GM18951 (cell line): ENCODE data around the gene LGALS3BP.

Source experiments
- POLR2A ChIP-seq: IDR thresholded peaks from 4 replicates; pipeline ENCODE4 v1.6.1; 2011; ENCODE audit warnings: mild to moderate bottlenecking; ENCODE audit not compliant: insufficient read length, insufficient read depth; ENCODE audit errors: extremely low read depth
- in situ Hi-C: fragments of 300-500 bp; cut with MboI; formaldehyde crosslinking; loops from one replicate; pipeline ENCODE4 v1.12.0; 2022; ENCODE audit warnings: low sequenced_read_pairs, mixed read lengths, inconsistent platforms; ENCODE audit not compliant: unreplicated experiment

The LGALS3BP gene

DNA sequence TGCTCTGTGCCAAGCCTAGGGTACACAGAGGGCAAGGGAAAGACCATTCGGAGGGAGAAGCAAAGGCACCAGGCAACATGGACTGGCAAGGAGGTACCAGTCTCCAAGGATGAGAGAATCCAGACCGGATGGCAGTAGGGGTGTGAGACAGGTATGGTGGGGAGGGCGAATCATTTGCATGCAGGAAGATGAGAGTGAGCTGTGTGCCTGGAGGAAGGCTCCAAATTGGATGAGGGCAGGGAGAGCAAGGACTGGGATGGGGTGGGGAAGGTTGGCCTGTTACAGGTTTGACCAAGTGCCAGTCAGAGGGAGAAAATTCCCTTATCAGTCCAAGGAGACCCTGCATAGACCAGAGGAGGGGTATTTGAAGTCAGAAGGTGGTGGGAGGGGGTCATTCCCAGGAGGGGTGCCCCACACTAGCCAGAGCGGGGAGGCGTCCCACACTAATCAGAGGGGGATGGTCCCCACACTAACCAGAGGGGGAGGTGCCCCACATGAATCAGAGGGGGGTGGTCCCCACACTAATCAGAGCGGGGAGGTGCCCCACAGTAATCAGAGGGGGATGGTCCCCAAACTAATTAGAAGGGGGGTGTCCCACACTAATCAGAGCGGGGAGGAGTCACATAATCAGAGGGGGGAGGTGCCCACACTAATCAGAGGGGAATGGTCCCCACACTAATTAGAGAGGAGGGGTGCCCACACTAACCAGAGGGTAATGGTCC lies 29.1 kb upstream of the LGALS3BP start:
- in situ Hi-C loops = no loop called here
- no peak for TF ChIP-seq POLR2A

- in situ Hi-C loops = no loop called here
- TF ChIP-seq POLR2A = no peak
These were observed 28.0 kb upstream of the LGALS3BP start for GRCh38 chr17:79007504-79008381.

DNA sequence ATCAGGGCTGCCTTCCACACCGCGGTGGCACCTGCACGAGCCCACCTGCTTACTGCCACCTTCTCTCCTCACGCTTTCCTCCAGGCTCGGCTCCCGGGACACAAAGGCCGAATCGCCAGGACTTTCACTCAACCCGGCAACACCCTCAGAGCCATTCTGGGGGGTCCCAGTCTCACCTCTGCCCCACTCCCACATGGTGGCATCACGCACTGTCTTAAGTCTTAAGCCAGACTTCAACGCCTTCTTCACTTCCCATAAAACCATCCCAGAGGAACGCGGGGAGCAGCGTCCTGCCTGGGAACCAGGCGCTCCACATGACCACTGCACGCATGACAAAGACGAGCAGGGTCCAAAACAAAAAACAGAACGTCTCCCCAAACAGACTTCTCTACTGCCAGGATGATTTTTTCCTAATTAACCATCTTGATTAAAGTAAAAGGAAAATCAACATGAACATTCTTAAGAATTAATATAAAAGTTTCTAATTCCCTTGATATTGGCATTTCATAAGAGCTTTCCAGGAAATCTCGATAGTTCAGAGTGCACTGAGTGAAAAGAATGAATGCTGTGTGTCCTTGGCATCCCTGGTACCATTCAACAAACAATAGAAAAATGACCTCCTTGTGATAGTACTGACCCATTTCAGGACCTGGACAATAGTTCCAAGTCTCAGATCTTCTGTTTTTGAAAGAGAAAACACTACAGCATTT lies 27.2 kb upstream of the LGALS3BP start:
- in situ Hi-C loops = no loop called here
- no peak for TF ChIP-seq POLR2A

DNA sequence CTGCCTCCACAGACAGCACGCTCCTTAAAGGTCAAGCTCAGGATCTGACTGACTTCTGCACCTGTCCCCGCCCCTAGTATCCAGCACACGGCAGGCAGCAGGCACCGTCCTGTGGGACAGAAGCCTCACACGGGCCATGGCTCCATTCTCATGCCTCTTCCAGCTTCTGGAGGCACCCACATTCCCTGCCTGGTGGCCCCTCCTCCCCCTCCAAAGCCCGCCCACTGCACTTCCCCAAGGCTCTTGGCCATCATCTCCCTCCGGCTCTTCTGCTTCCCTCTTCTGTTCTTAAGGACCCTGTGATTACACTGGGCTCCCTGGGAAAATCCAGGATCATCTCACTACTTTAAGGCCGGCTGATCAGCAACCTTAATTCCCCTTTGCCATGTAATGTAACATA lies 26.3 kb upstream of the LGALS3BP start:
- in situ Hi-C loops = no loop called here
- no peak for TF ChIP-seq POLR2A

DNA sequence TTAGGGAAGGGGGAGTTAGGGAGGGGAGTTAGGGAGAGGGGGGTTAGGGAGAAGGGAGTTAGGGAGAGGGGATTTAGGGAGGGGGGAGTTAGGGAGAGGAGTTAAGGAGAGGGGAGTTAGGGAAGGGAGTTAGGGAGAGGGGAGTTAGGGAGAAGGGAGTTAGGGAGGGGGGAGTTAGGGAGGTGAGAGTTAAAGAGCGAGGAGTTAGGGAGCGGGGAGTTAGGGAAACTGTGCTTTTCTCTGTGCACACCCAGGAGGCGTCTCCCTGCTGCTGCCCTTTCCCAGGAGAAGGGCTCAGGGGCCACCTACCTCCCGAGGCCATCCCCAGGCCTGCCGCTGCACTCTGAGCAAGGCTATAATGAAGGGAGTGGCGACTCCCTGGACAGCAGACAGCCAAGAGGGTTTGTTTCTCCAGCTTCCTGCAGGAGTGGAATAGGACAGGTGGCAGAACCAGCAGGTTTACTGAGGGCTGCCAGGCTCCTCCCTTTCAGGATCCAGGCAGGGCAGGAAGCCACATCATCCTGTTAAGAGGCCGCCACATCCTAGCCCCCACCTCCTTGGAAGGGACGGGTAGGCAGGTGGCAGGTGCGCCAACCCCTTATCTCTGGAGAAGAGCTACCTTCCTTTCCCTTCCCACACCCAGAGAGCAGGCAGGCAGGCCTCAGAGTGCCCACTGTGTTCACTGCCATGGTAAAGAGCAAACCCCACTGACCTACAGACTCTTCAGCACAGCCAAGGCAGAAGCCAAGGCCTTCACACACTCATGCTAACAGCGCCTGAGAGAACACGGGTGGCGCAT lies 25.5 kb upstream of the LGALS3BP start:
- in situ Hi-C loops = no loop called here
- TF ChIP-seq POLR2A = no peak

GRCh38 chr17:79003661-79004411 lies 24.1 kb upstream of the LGALS3BP start:
- in situ Hi-C loops = no loop called here
- no peak for TF ChIP-seq POLR2A

DNA sequence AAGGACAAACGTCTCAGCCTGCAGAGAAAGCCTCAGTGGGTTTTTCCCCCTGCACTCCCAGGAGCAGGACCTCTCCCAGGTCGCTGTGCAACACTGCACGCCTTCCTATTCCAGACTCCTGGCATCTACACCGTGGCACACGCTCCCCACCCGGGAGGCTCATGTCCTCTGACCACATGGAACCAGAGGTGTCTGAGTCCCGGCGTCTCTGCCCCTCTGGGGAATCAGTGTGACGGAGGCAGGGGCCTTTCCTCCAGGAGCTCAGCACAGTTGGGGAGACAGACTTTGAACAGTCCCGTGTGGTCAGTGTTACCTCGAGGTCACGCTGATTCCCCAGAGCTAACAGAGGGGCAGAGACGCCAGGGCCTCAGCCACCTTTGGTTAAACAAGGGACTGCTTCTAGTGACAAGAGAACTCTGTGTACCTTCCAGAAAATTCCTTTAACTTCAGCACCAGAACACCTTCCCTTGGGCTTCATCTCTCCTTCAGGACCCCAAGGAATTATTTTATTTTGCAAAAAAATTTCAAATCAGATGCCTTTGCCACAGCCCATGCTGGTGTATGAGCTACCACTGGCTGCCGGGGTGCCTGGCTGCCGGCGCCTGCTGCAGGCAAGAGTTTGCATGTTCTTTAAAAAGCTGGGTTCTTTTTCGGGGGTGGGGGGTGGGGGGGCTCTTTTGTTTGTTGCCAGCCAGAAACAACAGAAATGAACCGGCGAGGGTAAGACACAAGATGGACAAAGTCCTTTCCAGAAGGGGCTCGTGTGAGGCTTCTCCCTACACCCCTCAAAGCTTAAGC lies 23.3 kb upstream of the LGALS3BP start:
- in situ Hi-C loops = no loop called here
- TF ChIP-seq POLR2A = no peak

DNA sequence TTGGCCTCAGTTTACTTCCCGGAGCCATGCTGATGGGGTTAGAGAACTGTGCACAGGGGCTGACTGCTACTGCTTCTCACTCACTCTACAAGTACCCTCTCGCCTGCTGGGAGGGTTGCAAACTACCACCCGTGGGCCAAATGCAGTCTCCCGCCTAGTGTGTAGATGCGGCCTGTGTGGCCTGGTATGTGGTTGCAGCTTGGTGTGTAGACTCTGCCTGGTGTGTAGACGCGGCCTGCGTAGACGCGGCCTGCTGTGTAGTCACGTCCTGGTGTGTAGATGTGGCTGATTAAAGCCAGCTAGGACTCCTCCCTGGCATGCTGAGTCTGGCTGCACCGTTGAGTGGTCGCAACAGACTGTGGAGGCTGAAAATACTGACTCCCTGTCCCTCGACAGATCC lies 22.6 kb upstream of the LGALS3BP start:
- in situ Hi-C loops = no loop called here
- no peak for TF ChIP-seq POLR2A

- in situ Hi-C loops = no loop called here
- TF ChIP-seq POLR2A = no peak
These were observed 21.7 kb upstream of the LGALS3BP start for GRCh38 chr17:79001190-79002020.

GRCh38 chr17:79000396-79001189 lies 20.9 kb upstream of the LGALS3BP start:
- in situ Hi-C loops = no loop called here
- TF ChIP-seq POLR2A = no peak

- in situ Hi-C loops = no loop called here
- TF ChIP-seq POLR2A = no peak
These were observed 20.2 kb upstream of the LGALS3BP start for GRCh38 chr17:78999947-79000395.
